GM18868 (cell line): Measurements from ENCODE around the gene FOCAD.
"Not testable (repeated sequence)": the region's sequence is repeated elsewhere in the genome, so short reads cannot be mapped to it uniquely, and the experiment has no call there.

Experiments used
- ATAC-seq: cut with Tn5 transposase; IDR thresholded peaks from one replicate; pipeline ENCODE4 v1.9.1; 2021; ENCODE audit warnings: mild to moderate bottlenecking, moderate library complexity; ENCODE audit not compliant: unreplicated experiment

Gene FOCAD

DNA sequence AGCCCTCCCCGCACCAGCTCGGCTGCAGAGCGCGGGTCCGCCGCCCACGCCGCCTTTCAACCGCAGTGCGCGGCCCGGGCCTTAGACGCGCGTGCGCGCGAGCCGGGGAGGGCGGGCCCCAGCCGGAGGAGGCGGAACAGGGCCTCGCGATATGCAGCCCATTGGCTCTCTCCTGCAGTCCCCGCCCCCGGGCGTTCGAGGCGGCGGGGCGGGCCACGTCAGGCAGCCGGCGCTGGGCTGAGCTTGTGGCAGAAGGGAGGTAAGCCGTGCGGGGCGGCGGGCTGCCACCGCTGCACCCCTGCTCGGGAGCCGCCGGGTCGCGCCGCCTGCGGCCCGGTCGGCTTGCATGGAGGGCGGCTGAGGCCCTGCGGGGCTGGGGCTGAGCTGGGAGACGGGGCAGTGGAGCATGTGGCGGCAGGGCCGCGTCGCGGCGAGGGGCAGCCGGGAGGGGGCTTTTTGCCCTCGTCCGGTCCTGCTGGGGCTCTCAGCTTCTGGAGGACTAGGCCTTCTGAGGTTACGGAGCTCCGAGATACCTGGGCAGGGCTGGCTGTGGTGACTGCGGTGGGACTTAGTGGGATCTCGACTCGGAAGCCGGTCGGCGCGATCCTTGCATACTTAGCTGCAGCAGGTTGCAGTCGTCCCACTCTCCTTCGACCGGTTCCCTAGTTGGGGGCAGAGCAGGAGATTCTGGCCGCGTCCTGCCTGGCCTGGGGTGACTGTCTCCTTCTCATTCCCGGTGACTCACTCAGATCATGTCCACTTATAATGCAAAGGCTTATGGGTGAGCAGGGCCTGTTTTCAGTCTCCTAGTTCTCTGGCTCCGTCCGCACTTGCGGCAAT is at the start of gene FOCAD:
FOCAD (plus strand) TSS at position 225 of the 840 bp plus-strand sequence. CDS start 31,095 bp downstream, outside the sequence.
- ATAC-seq: peak; percentile 98

DNA sequence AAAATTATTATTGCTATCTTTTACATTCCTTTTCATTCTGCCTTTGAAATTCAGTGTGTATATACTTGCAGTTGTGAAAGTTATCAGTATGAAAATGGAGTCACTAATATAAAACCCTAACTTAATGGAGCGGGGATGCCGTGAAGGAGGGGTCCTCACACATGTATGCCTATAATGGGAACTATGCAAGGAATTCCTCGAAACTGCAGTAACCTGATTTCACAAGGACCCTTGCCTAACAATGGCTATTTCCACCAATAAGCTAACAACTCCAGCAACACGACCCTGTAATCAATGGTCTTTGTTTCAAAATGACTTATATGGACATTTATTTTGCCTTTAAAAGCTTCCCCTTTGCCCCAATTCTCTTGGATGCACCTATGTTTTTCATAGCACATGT is 49.2 kb upstream of the FOCAD start:
- ATAC-seq: no peak

GRCh38 chr9:20636888-20637440 is 47.1 kb upstream of the FOCAD start:
- ATAC-seq: no peak

- ATAC-seq: peak; percentile 90
Measured at GRCh38 chr9:20640331-20641187, 43.5 kb upstream of the FOCAD start.

GRCh38 chr9:20642045-20642444 is 42.0 kb upstream of the FOCAD start:
- ATAC-seq: no peak

DNA sequence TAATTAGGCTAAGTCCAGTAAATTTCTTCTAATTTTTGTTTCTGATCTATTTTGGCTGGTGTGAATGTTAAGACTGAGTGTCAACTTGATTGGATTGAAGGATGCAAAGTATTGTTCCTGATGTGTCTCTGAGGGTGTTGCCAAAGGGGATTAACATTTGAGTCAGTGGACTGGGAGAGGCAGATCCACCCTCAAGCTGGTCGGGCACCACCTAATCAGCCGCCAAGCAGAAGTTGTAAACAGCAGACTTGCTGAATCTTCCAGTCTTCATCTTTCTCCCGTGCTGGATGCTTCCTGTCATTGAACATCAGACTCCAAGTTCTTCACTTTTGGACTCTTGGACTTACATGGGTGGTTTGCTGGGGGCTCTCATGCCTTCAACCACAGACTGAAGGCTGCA is 40.4 kb upstream of the FOCAD start:
- ATAC-seq: no peak

GRCh38 chr9:20646656-20647055 is 37.4 kb upstream of the FOCAD start:
- ATAC-seq: no peak

DNA sequence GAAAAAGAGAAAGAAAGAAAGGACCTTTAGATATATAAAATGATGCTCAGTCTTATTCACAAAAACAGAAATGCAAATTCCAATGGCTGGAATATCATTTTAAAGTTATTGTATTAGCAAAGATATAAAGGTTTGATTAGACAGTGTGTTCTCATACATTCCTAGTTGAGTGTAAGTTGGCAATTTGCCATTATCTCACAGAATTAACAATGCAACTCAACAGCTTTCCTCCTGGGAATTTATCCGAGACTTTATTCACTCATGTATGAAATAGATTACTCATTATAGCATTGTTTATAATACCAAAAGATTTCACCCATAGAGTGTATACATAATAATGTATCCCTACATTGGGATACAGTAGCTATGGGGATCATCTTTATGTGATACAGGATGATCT is 34.7 kb upstream of the FOCAD start:
- ATAC-seq: no peak

DNA sequence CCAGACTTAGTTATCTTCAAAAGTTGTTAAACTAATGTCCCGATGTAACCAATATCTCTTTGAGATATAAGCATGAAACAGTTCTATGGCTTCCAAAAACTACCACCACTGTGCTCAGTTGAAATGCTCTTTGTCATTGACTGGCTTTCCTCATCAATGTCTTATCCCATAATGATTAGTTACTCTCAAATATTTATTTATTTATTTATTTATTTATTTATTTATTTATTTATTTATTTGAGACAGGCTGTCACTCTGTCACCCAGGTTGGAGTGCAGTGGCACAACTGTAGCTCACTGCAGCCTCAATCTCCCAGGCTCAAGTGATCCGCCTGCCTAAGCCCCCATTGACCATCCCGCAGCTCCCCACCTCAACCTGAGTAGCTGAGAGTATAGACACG is 33.7 kb upstream of the FOCAD start:
- no peak for ATAC-seq

GRCh38 chr9:20650750-20651299 is 33.2 kb upstream of the FOCAD start:
- no peak for ATAC-seq

DNA sequence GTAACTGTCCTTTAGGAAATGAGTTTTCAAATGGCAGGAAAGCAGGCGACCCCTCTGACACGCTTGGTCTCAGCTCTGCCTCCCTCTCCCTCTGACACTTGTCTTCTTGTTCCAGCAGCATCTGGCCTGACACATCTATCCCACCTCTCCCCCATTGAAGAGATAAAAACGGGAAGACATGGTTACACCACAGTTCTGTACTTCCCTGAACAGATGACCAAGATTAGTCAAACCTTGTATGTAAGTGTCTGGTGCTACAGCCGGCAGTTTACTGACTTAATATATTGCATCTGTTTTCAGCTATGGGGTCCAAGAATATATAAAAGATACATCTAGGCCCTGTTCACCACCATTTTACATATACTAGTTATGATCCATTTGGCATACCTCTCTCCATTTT is 32.1 kb upstream of the FOCAD start:
- no peak for ATAC-seq

- ATAC-seq: not testable (repeated sequence)
Measured at GRCh38 chr9:20658246-20658667, 25.8 kb upstream of the FOCAD start.

GRCh38 chr9:20658677-20659473 is 25.2 kb upstream of the FOCAD start:
- ATAC-seq: peak; percentile 48

- no peak for ATAC-seq
Measured at GRCh38 chr9:20659474-20659967, 24.5 kb upstream of the FOCAD start.

DNA sequence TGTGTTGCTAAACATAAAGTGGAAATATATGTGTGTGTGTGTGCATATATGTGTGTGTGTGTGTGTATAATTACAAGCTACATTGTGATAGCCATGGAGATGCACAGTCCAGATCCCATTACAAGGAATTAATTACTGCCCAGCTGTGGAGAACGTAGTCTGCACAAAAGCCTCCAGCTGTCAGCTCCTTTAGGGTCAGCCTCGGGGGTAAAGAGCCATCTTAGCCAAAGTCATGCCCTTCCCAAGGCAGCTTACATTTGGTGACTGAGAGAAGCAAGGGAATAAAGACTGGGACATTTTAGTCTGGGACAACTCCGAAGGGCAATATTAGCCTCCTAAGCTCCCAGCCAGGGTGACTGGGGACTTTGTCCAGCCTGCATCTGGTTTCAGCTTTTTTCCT is 21.9 kb upstream of the FOCAD start:
- ATAC-seq: no peak

DNA sequence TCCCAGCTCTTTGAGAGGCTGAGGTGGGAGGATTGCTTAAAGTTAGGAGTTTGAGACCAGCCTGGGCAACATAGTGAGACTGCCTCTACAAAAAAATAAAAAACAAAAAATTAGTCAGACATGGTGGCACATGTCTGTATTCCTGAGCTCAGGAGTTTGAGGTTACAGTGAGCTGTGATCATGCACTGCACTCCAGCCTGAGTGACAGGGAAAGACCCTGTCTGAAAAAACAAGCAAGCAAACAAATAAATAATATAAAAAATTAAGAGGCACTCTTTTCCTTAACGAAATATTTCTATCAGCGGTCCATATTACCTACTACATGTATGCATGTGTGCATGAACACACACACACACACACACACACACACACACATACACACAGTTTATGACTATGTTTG is 20.9 kb upstream of the FOCAD start:
- ATAC-seq: no peak

DNA sequence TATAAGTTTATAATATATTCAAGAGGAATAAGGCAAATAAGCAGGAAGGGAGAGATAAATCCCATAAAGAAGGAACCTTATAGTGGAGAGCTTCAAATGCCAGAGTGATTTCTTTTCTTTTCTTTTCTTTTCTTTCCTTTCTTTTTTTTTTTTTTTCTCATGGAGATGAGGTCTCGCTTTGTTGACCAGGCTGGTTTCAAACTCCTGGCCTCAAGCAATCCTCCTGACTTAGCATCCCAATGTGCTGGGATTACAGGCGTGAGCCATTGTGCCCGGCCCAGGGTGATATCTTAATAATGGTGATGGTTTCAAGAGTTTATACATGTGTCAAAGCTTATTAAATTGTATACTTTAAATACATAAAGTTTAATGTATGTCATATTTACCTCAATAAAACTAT is 19.6 kb upstream of the FOCAD start:
- ATAC-seq: no peak

GRCh38 chr9:20670395-20670794 is 13.7 kb upstream of the FOCAD start:
- ATAC-seq: no peak

- ATAC-seq: no peak
Measured at GRCh38 chr9:20671635-20672034, 12.4 kb upstream of the FOCAD start.

DNA sequence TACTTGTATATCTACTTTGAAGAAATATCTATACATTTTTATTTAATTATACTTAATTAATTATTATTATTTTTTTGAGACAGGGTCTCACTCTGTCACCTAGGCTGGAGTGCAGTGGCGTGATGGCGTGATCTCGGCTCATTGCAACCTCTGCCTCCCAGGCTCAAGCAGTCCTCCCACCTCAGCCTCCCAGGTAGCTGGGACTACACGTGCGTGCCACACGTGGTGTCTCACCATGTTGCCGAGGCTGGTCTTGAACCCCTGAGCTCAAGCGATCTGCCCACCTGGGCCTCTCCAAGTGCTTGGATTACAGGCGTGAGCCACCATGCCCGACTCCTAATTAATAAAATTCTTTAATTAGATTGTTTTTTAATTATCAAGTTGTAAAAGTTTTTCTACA is 10.5 kb upstream of the FOCAD start:
- not testable (repeated sequence) for ATAC-seq
